ENCODE results near the gene NAA80. TPM values are rescaled to one million over a fixed set of nuclear protein-coding genes. Genes with fewer than 3 reads are reported as not detected.
A peak's percentile ranks its signal among the peaks of the same experiment; 100 is the strongest.

The NAA80 gene
- total and polyA plus RNA-seq, 2 of the 13 experiments (the other 11 are each of a cell fraction or from before 2014, with no cell fraction given), result 3.4 to 8.7 TPM

- TF ChIP-seq THYN1 (CRISPR knock-in tag; IDR thresholded peaks at IDR 0.05; ENCODE audit: borderline replicate concordance, low read depth), result no peak
- no peak for TF ChIP-seq ZMYM3 (CRISPR knock-in tag; IDR thresholded peaks at IDR 0.05)
- peak; percentile 96 for TF ChIP-seq SP5 (CRISPR knock-in tag; IDR thresholded peaks at IDR 0.05; ENCODE audit: borderline replicate concordance, low read depth)
- TF ChIP-seq ZNF260 (CRISPR knock-in tag; IDR thresholded peaks at IDR 0.05; ENCODE audit: borderline replicate concordance, low read depth), result no peak
- peak; percentile 65; the same call in 1 of the 2 replicates for TF ChIP-seq ZNF780A (CRISPR knock-in tag; IDR thresholded peaks at IDR 0.05)
- TF ChIP-seq SOX5 (CRISPR knock-in tag; IDR thresholded peaks at IDR 0.05; ENCODE audit: borderline replicate concordance), result peak; percentile 67; the same call in 1 of the 2 replicates
- peak; percentile 93 for TF ChIP-seq RXRA (CRISPR knock-in tag; IDR thresholded peaks at IDR 0.05)
- TF ChIP-seq ZNF569 (CRISPR knock-in tag; IDR thresholded peaks at IDR 0.05; ENCODE audit: borderline replicate concordance), result no peak
- TF ChIP-seq AHR (CRISPR knock-in tag; IDR thresholded peaks at IDR 0.05), result no peak
- no peak for TF ChIP-seq TEAD2 (CRISPR knock-in tag; IDR thresholded peaks at IDR 0.05)
- no peak; the same call in 1 of the 2 replicates for TF ChIP-seq HES4 (CRISPR knock-in tag; IDR thresholded peaks at IDR 0.05; ENCODE audit: borderline replicate concordance)
- TF ChIP-seq, protein P1, sequence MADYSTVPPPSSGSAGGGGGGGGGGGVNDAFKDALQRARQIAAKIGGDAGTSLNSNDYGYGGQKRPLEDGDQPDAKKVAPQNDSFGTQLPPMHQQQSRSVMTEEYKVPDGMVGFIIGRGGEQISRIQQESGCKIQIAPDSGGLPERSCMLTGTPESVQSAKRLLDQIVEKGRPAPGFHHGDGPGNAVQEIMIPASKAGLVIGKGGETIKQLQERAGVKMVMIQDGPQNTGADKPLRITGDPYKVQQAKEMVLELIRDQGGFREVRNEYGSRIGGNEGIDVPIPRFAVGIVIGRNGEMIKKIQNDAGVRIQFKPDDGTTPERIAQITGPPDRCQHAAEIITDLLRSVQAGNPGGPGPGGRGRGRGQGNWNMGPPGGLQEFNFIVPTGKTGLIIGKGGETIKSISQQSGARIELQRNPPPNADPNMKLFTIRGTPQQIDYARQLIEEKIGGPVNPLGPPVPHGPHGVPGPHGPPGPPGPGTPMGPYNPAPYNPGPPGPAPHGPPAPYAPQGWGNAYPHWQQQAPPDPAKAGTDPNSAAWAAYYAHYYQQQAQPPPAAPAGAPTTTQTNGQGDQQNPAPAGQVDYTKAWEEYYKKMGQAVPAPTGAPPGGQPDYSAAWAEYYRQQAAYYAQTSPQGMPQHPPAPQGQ (CRISPR knock-in tag; IDR thresholded peaks at IDR 0.05; ENCODE audit: borderline replicate concordance), result no peak
- peak; percentile 73 for TF ChIP-seq GATAD2A (CRISPR knock-in tag; IDR thresholded peaks at IDR 0.05)
- peak; percentile 87 for TF ChIP-seq ISL2 (CRISPR knock-in tag; IDR thresholded peaks at IDR 0.05)
- no peak; the same call in none of the 2 replicates for TF ChIP-seq THRA (CRISPR knock-in tag; IDR thresholded peaks at IDR 0.05; ENCODE audit: borderline replicate concordance)
- TF ChIP-seq HNRNPL (IDR thresholded peaks at IDR 0.05; ENCODE audit: low read depth, low read length), result peak; percentile 93
- peak; percentile 83 for TF ChIP-seq HOXA3 (CRISPR knock-in tag; IDR thresholded peaks at IDR 0.05)
- TF ChIP-seq, protein P2, sequence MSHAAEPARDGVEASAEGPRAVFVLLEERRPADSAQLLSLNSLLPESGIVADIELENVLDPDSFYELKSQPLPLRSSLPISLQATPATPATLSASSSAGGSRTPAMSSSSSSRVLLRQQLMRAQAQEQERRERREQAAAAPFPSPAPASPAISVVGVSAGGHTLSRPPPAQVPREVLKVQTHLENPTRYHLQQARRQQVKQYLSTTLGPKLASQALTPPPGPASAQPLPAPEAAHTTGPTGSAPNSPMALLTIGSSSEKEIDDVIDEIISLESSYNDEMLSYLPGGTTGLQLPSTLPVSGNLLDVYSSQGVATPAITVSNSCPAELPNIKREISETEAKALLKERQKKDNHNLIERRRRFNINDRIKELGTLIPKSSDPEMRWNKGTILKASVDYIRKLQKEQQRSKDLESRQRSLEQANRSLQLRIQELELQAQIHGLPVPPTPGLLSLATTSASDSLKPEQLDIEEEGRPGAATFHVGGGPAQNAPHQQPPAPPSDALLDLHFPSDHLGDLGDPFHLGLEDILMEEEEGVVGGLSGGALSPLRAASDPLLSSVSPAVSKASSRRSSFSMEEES (CRISPR knock-in tag; IDR thresholded peaks at IDR 0.05), result peak; percentile 21; the same call in 1 of the 2 replicates
- TF ChIP-seq XRCC5 (optimal IDR thresholded peaks at IDR 0.05; ENCODE audit: low read length), result peak; percentile 68
- no peak; the same call in 1 of the 2 replicates for TF ChIP-seq ZNF24 (IDR thresholded peaks at IDR 0.05)
- TF ChIP-seq TCF12 (IDR thresholded peaks at IDR 0.05), result no peak
- TF ChIP-seq TCF12 (CRISPR knock-in tag; IDR thresholded peaks at IDR 0.05), result peak; percentile 95
- TF ChIP-seq ELF1 (CRISPR knock-in tag; IDR thresholded peaks at IDR 0.05), result no peak
These were observed 38.9 kb downstream of the NAA80 start (continued) for GRCh38 chr3:50260027-50260941.
